ENCODE measurements around the gene NOVA2. TPM values are rescaled to one million over a fixed set of nuclear protein-coding genes. Genes with fewer than 3 reads are reported as not detected.

The NOVA2 gene
- total RNA-seq, 1 experiment from 2014 or later: not detected

DNA sequence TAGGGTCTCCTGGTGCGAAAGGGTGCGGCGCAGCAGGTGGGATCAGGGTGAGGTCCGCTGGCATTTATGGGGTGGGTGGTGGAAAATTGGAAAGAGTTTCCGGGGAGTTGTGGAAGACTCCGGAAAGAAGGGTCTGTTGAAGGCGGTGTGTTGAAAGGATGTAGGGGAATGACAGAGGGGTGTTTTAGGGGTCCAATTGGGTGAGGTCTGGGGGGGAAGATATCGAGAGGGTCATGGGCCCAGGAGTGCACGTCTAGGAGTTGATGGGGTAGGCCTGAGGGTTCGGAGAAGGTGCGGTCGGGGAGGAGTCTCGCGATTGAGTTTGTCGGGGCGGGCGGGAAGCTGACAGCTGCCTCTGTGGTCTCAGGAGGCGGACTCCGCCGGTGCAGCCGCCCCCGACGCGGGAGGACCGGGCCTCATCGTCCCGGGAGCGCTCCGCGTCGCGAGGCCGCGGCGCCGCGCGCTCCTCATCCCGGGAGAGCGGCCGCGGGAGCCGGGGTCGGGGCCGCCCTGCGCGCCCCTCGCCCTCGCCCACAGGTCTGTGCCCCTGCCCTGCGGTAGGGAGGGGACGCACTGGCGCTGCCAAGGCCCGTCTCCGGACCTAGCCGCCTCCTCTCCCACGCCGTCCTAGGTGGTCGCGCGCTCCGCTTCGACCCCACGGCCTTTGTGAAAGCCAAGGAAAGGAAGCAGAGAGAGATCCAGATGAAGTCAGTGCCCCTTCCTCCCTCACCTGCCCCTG lies 42.2 kb upstream of the NOVA2 start:
- ChIA-PET POLR2A (no interaction called here), CTCF (interaction anchor here (0.5 to 4.9 kb wide), 5 partner anchors 10 to 216 kb away, joined by 3 to 33 read pairs (median 3); no protein-coding TSS in a partner anchor)
- DNase-seq (ENCODE audit: unreplicated experiment): no peak
- BruUV-seq (replicated peaks): no TSS peak
- peaks cover 21% of the 10 kb centered on the region for H3K4me1 Mint-ChIP-seq (ENCODE audit: insufficient read depth, unreplicated experiment)
- H3K36me3 Mint-ChIP-seq (ENCODE audit: insufficient read depth, unreplicated experiment): peaks cover 11% of the 10 kb centered on the region
- peak overlapping the region; percentile 74 for H3K4me3 Mint-ChIP-seq (ENCODE audit: unreplicated experiment)
- no peaks in the 10 kb centered on the region for H3K9me3 Mint-ChIP-seq (ENCODE audit: unreplicated experiment)
- intact Hi-C loops (cut with micrococcal nuclease): no loop called here
- TF ChIP-seq, protein P1, sequence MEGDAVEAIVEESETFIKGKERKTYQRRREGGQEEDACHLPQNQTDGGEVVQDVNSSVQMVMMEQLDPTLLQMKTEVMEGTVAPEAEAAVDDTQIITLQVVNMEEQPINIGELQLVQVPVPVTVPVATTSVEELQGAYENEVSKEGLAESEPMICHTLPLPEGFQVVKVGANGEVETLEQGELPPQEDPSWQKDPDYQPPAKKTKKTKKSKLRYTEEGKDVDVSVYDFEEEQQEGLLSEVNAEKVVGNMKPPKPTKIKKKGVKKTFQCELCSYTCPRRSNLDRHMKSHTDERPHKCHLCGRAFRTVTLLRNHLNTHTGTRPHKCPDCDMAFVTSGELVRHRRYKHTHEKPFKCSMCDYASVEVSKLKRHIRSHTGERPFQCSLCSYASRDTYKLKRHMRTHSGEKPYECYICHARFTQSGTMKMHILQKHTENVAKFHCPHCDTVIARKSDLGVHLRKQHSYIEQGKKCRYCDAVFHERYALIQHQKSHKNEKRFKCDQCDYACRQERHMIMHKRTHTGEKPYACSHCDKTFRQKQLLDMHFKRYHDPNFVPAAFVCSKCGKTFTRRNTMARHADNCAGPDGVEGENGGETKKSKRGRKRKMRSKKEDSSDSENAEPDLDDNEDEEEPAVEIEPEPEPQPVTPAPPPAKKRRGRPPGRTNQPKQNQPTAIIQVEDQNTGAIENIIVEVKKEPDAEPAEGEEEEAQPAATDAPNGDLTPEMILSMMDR (IDR thresholded peaks at IDR 0.05; ENCODE audit: unreplicated experiment): no peak
- no peak overlapping the region for H3K27ac Mint-ChIP-seq (ENCODE audit: low read depth, unreplicated experiment)
- no peaks in the 10 kb centered on the region for H3K27me3 Mint-ChIP-seq (ENCODE audit: insufficient read depth, unreplicated experiment)

DNA sequence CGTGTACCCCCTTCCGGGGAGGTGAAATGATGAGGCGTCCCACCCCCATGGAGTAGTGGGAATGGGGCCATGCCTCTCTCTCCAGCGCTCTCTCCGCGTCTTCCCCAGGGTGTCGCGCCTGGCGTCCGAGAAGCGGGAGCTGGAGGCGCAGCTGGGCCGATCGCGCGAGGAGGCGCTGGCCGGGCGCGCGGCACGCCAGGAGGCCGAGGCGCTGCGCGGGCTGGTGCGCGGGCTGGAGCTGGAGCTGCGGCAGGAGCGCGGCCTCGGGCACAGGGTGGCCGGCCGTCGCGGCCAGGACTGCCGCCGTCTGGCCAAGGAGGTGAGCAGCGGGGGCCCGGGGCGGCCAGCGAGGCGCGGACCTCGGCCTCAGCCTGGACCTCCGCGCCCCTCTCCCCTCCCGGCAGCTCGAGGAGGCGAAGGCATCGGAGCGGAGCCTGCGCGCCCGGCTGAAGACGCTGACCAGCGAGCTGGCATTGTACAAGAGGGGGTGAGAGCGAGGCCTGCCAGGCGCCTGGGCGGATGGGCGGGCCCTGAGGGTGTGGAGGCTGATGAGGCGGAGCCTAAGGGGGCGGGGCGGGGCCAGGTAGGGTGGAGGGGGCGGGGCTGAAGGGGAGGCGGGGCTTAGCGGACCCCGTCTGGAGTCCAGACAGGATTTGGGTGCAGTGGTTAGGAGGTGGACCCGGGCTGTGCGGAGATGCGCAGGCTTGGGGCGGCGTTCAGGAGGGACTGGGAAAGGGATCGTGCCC lies 41.4 kb upstream of the NOVA2 start:
- Mint-ChIP-seq H3K4me1 (ENCODE audit: insufficient read depth, unreplicated experiment) (peaks cover 21% of the 10 kb centered on the region), H3K36me3 (ENCODE audit: insufficient read depth, unreplicated experiment) (peaks cover 9% of the 10 kb centered on the region), H3K27me3 (ENCODE audit: insufficient read depth, unreplicated experiment) (no peaks in the 10 kb centered on the region), H3K9me3 (ENCODE audit: unreplicated experiment) (no peaks in the 10 kb centered on the region), H3K27ac (ENCODE audit: low read depth, unreplicated experiment) (no peak overlapping the region), H3K4me3 (ENCODE audit: unreplicated experiment) (peak overlapping the region; percentile 64)
- ChIA-PET CTCF (interaction anchor here (0.6 kb wide), 1 partner anchor 29 kb away, joined by 4 read pairs; no protein-coding TSS in a partner anchor), POLR2A (no interaction called here)
- TF ChIP-seq, protein P1 (IDR thresholded peaks at IDR 0.05; ENCODE audit: unreplicated experiment): no peak
- BruUV-seq (replicated peaks): no TSS peak
- DNase-seq (ENCODE audit: unreplicated experiment): peak; percentile 75
- intact Hi-C loops (cut with micrococcal nuclease): no loop called here

DNA sequence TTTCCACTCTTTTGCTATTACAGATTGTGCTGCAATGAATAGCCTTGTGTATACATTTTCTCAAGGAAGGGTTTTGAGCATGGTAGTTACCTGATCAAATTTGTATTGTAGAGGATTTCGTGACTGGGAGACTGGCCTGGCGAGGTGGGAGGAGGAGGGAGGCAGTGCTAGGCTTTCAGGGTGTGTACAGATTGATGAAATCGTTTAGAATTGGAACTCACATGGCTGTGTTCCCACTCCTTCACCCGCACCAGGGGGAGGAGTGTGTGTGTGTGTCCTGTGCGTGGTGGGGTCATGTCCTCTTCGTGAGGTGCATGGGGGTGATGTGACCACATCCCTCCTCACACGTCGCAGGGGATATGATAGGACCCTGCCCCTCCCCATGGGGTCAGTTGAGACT lies 40.9 kb upstream of the NOVA2 start:
- Mint-ChIP-seq H3K4me3 (ENCODE audit: unreplicated experiment) (peak overlapping the region; percentile 64), H3K27ac (ENCODE audit: low read depth, unreplicated experiment) (no peak overlapping the region), H3K9me3 (ENCODE audit: unreplicated experiment) (no peaks in the 10 kb centered on the region), H3K27me3 (ENCODE audit: insufficient read depth, unreplicated experiment) (no peaks in the 10 kb centered on the region), H3K36me3 (ENCODE audit: insufficient read depth, unreplicated experiment) (peaks cover 9% of the 10 kb centered on the region), H3K4me1 (ENCODE audit: insufficient read depth, unreplicated experiment) (peaks cover 25% of the 10 kb centered on the region)
- BruUV-seq (replicated peaks): no TSS peak
- CTCF ChIA-PET: interaction anchor here (0.6 kb wide), 1 partner anchor 29 kb away, joined by 4 read pairs; no protein-coding TSS in a partner anchor
- TF ChIP-seq, protein P1 (IDR thresholded peaks at IDR 0.05; ENCODE audit: unreplicated experiment): no peak
- intact Hi-C loops (cut with micrococcal nuclease): no loop called here
- no peak for DNase-seq (ENCODE audit: unreplicated experiment)
- POLR2A ChIA-PET: no interaction called here

All from MCF 10A (cell line).